Fibroblast of villous mesenchyme (primary cell): Measurements from ENCODE around the gene PDAP1. TPM values are rescaled to one million over a fixed set of nuclear protein-coding genes. Genes with fewer than 3 reads are reported as not detected.
"Not testable (repeated sequence)": the region's sequence is repeated elsewhere in the genome, so short reads cannot be mapped to it uniquely, and the experiment has no call there.

Experiments used
- DNase-seq: peaks from one replicate; pipeline ENCODE4 v3.0.0-alpha.2; 2010; ENCODE audit warnings: low read depth
- H3K4me3 ChIP-seq: 2 replicates; pipeline ENCODE4 v1.5.1; 2011; ENCODE audit warnings: low read depth, mild to moderate bottlenecking, low read length
- CTCF ChIP-seq: IDR thresholded peaks from 2 replicates; pipeline ENCODE4 v1.5.1; 2012; ENCODE audit warnings: low read depth, mild to moderate bottlenecking, low read length; ENCODE audit not compliant: insufficient read depth
- total RNA-seq: library from RNA; depleted of rRNA; stranded (reverse); fragments of >200 nt; gene quantifications from 2 replicates; pipeline ENCODE4 v1.2.3, GENCODE V29; 2012

Gene PDAP1
- total RNA-seq, 1 donor = 34.5 TPM

DNA sequence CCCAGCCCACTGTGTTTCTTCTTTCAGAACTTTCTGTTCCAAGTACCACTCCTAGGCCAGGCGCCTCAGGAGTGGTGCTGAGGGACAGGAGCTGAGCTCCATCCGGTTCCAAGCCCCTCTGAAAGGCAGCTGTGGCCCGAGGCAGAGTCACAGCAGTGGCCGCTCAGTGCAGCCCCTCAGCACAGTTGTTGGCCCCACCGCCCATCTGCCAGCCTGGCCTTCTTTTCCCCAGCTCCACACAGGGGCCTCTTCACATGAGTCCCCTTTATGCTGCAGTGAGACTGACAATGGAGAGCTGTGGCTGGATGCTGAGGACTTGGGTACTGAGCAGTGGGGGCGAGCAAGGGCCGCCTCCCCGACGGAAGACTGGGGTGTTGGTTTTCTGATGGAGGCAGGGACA is 9.9 kb upstream of the PDAP1 start:
- H3K4me3 ChIP-seq = no peak overlapping the region
- TF ChIP-seq CTCF = no peak
- no peak for DNase-seq

- peak; percentile 74 for TF ChIP-seq CTCF
- not testable (repeated sequence) for H3K4me3 ChIP-seq
- peak; percentile 64 for DNase-seq
Observed at GRCh38 chr7:99415513-99416127, 7.2 kb upstream of the PDAP1 start.

GRCh38 chr7:99410635-99411034 is 2.2 kb upstream of the PDAP1 start:
- DNase-seq = no peak
- no peak for TF ChIP-seq CTCF
- H3K4me3 ChIP-seq = no peak overlapping the region

- no peak for DNase-seq
- peak overlapping the region; percentile 96 for H3K4me3 ChIP-seq
- TF ChIP-seq CTCF = no peak
Observed at GRCh38 chr7:99409806-99410205, 1.4 kb upstream of the PDAP1 start.

GRCh38 chr7:99409192-99409572 is 785 bp upstream of the PDAP1 start:
- no peak for TF ChIP-seq CTCF
- DNase-seq = no peak
- peak overlapping the region; percentile 96 for H3K4me3 ChIP-seq

GRCh38 chr7:99407872-99408378 is 472 bp downstream of the PDAP1 start:
- peak overlapping the region; percentile 96 for H3K4me3 ChIP-seq
- DNase-seq = peak; percentile 77
- no peak for TF ChIP-seq CTCF

GRCh38 chr7:99406557-99406956 is 1.8 kb downstream of the PDAP1 start:
- no peak for TF ChIP-seq CTCF
- peak overlapping the region; percentile 18 for H3K4me3 ChIP-seq
- DNase-seq = no peak
